GM18870 (cell line): ENCODE results near the gene CLCN7.

ENCODE experiments used
- ATAC-seq: cut with Tn5 transposase; IDR thresholded peaks from one replicate; pipeline ENCODE4 v1.9.1; 2021; ENCODE audit warnings: moderate library complexity; ENCODE audit not compliant: unreplicated experiment

Gene CLCN7

GRCh38 chr16:1432388-1433262 lies 42.2 kb downstream of the CLCN7 start:
- ATAC-seq: no peak

GRCh38 chr16:1431497-1432270 lies 43.1 kb downstream of the CLCN7 start:
- no peak for ATAC-seq

- no peak for ATAC-seq
Measured at GRCh38 chr16:1430759-1431496, 43.9 kb downstream of the CLCN7 start, which contains the start of gene PERCC1. Gene PERCC1 (plus strand): TSS chr16:1431078. CDS start chr16:1432594, 1,516 bp downstream.

GRCh38 chr16:1430214-1430758 lies 44.5 kb downstream of the CLCN7 start:
- no peak for ATAC-seq

- no peak for ATAC-seq
Measured at GRCh38 chr16:1429631-1430030, 45.2 kb downstream of the CLCN7 start.

GRCh38 chr16:1429012-1429411 lies 45.8 kb downstream of the CLCN7 start:
- ATAC-seq: no peak

GRCh38 chr16:1428511-1428910 lies 46.3 kb downstream of the CLCN7 start:
- ATAC-seq: no peak

- ATAC-seq: no peak
Measured at GRCh38 chr16:1427473-1428461, 47.1 kb downstream of the CLCN7 start.

- ATAC-seq: no peak
Measured at GRCh38 chr16:1426734-1427471, 47.9 kb downstream of the CLCN7 start.

- no peak for ATAC-seq
Measured at GRCh38 chr16:1425616-1426370, 49.0 kb downstream of the CLCN7 start.

- ATAC-seq: no peak
Measured at GRCh38 chr16:1424028-1424427, 50.8 kb downstream of the CLCN7 start.

- ATAC-seq: no peak
Measured at GRCh38 chr16:1422076-1422475, 52.8 kb downstream of the CLCN7 start.

GRCh38 chr16:1420111-1420539 lies 54.7 kb downstream of the CLCN7 start:
- ATAC-seq: peak; percentile 4

- no peak for ATAC-seq
Measured at GRCh38 chr16:1416521-1416941, 58.3 kb downstream of the CLCN7 start.

GRCh38 chr16:1414532-1415260 lies 60.1 kb downstream of the CLCN7 start, which contains the start of gene UNKL:
Gene UNKL (minus strand): TSS chr16:1414704. CDS start chr16:1414691, 13 bp downstream.
- no peak for ATAC-seq

GRCh38 chr16:1413684-1414531 lies 60.9 kb downstream of the CLCN7 start:
- ATAC-seq: no peak

- ATAC-seq: no peak
Measured at GRCh38 chr16:1412847-1413246, 62.0 kb downstream of the CLCN7 start.
